Caki2 (cell line): Measurements from ENCODE around the gene FBXO47. TPM values are rescaled to one million over a fixed set of nuclear protein-coding genes. Genes with fewer than 3 reads are reported as not detected.
"Not testable (repeated sequence)": the region's sequence is repeated elsewhere in the genome, so short reads cannot be mapped to it uniquely, and the experiment has no call there.

Source experiments
- DNase-seq: peaks from one replicate; pipeline ENCODE4 v3.0.0-alpha.2; 2015; ENCODE audit warnings: low read depth
- in situ Hi-C: cut with HindIII; loops from 2 replicates; pipeline ENCODE4 v1.10.0; 2016; ENCODE audit warnings: low sequenced_read_pairs, low pct_unique_long_range_greater_than_20kb, mixed read lengths
- total RNA-seq: library from RNA; depleted of rRNA; stranded (reverse); fragments of >200 nt; shearing (Covaris generic); gene quantifications from 2 replicates; pipeline ENCODE4 v1.2.3, GENCODE V29; 2014; ENCODE audit warnings: low replicate concordance

FBXO47 gene
- total RNA-seq, 1 experiment from 2014 or later, result not detected

DNA sequence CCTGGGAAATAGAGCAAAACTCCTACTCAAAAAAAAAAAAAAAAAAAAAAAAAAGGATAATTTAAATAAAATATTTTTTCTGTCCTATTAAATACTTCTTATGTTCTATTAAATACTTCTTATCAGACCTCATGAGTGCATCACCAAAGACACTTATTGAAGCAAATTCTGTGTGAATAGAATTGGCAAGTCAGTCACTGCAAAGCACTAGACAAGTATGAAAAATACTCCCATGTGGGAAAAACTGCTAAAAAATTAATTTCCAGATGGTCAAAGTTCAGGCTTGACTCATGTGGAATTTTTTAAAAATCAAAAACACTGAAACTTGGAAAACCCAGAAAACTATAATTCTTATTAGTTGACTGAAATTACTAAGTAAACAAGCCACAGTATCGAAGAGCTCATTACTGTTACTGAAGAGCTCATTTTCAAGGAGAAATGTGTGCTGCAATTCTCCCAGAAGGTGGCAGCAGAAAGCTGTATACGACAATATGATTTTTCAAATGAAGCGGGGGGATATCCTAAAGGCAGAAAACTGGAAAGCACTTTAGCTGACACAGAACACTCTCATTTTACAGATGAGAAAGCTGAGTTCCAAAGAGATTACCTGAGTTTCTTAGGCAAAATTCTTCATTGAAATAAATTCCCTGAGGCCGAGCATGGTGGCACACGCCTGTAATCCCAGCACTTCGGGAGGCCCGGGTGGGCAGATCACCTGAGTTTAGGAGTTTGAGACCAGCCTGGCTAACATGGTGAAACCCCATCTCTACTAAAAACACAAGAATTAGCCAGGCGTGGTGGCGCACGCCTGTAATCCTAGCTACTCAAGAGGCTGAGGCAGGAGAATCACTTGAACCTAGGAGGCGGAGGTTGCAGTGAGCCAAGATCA is 15.9 kb upstream of the FBXO47 start:
- in situ Hi-C loops, result no loop called here
- DNase-seq, result peak; percentile 38

DNA sequence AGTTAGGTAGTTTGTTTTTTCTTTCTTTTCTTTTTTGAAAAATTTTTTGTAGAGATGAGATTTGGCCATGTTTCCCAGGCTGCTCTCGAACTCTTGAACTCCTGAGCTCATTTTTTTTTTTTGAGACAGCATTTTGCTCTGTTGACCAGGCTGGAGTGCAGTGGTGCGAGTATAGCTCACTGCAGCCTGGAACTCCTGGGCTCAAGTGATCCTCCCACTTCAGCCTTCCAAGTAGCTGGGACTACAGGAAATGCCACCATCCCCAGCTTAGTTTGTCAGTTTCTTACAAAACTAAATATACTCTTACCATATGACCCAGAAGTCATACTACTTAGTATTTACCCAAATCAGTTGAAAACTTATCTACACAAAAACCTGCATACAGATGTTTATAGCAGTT is 14.4 kb upstream of the FBXO47 start:
- in situ Hi-C loops, result no loop called here
- DNase-seq, result no peak

DNA sequence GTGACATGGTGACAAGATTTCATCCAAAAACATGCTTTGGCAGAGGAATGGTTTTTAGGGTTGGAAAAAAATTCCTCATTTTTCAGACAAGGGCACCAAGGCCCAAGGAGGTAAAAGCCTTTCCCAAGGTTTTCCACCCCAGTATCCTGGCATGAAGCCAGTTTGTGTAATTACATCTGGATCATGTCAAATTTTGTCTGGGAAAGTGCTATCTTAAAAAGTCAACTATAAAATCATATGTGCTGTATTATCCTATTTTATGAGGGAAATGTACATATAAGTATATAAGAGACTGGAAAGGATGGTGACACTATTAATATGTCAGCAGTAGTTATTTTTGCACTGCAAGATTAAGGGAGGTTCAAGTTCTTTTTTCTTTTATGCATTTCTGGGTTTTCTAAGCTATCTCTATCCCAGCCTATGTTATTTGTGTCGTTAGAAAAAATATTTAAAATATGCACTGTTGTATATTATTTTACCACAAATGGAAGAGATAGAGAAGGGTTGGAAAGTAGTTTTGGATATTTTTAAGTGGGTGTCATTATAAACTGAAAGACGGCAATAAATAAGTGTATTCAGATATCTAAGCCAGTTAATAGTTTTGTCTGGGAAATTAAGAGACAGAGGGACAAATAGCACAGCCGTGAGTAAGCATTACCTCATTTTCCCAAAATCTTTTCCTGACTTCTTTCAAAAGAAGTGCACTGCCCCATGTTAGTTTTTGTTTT is 13.5 kb upstream of the FBXO47 start:
- DNase-seq, result no peak
- in situ Hi-C loops, result no loop called here

DNA sequence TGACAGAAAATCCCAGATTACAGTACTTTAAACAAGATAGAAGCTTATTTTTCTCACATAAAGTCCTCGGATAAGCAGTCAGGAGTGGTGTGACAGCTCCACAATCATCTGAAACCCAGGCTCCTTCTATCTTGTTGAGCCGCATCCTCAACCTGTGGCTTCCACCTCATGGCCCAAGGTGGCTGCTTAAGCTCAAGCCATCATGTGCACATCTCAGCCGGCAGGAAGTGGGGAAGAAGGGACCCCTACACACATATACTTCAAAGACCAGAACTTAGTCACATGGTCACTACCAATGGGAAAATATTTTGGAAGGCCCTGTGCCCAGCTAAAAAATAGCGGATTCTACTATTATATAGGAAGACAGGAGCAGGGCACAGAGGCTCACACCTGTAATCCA is 11.0 kb upstream of the FBXO47 start:
- in situ Hi-C loops, result no loop called here
- no peak for DNase-seq

DNA sequence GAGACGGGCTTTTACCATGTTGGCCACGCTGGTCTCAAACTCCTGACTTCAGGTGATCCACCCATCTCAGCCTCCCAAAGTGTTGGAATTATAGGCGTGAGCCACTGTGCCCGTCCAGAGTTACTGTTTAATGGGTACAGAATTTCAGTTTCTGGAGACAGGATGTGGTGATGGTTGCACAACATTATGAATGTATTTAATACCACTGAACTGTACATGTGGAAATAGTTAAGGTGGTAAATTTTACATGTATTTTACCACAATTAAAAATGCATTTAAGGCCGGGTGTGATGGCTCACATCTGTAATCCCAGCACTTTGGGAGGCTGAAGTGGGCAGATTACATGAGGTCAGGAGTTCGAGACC is 9.0 kb upstream of the FBXO47 start:
- in situ Hi-C loops, DNase-seq: not testable (repeated sequence)

DNA sequence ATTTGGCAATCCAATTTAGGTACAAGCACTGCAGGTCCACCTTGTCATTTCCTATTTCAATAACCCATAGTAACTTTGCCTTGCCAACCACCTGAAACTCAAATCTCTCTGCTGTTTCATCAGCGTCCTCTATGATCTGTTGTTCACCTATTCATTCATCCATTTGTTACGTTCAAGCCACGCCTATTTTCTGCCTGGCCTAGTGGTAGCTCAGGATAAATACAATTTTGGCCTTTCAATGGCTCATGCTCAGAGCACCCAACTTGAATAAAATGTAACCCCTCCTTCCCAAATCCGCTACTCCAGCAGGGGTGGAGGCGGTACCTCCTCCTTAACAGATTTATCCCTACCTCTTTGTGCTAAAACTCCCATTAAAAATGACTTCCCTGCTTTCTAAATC is 3.6 kb upstream of the FBXO47 start:
- in situ Hi-C loops, result no loop called here
- no peak for DNase-seq

DNA sequence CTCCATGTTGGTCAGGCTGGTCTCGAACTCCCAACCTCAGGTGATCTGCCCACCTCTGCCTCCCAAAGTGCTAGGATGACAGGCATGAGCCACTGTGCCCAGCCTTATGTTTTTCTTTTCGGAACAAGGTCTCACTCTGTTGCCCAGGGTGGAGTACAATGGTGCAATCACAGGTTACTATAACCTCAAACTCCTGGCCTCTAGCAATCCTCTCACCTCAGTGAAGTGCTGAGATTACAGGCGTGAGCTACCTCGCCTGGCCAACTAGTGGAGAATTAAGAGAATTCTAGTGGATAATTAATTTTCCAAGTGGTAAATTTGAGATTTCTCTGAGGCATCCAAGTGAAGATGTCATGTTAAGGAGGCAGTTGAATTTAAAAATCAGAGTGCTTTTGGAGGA is 2.9 kb upstream of the FBXO47 start:
- DNase-seq, result peak; percentile 27
- in situ Hi-C loops, result no loop called here

DNA sequence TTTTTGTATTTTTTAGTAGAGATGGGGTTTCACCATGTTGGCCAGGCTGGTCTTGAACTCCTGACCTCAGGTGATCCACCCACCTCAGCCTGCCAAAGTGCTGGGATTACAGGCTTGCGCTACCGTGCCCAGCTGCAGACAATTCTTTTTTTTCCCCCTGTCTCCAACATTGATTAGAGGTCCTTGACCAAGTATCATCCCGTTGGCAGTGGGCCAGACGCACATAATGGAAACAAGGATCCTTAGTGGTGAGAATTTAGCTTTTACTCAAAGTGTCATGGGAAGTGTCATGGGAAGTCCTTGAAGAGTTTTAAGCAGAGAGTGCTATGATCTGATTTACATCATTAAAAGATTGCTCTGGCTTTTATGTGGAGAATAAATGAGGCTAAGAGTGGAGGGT is 2.1 kb upstream of the FBXO47 start:
- in situ Hi-C loops, result no loop called here
- no peak for DNase-seq

DNA sequence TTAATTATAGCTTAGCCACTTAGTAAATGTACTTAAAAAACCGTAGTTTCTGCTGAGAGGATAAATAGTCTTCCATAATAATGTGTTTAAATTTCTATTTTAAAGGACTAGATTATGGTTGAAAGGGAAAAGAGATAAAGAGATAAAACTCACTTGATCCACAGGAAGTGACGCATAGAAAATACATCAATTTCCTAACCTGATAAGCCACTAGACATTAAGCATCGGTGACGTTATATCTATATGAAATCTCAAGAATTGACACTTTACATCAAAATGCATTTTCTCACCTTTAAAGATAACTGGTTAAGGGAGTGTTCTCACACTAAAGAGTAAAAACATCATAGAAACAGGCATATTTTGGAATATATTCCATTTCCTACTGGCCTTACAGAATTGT is 5.8 kb downstream of the FBXO47 start:
- in situ Hi-C loops, result no loop called here

DNA sequence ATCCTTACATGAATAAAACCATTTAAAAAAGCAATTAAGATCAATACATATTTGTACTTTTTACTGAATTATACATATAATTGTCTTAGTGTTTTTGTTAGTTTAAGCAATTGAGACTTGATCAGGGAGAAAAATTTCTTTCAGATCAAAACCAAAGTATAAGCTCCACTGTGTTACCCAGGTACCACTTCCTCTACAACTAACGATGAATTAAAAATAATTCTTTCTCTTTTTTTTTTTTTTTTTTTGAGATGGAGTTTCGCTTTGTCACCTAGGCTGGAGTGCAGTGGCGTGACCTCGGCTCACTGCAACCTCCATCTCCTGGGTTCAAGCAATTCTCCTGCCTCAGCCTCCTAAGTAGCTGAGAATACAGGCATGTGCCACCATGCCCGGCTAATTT is 6.8 kb downstream of the FBXO47 start:
- in situ Hi-C loops, result no loop called here
- no peak for DNase-seq

More for the DNA sequence above, 5.8 kb downstream of the FBXO47 start:
- no peak for DNase-seq

DNA sequence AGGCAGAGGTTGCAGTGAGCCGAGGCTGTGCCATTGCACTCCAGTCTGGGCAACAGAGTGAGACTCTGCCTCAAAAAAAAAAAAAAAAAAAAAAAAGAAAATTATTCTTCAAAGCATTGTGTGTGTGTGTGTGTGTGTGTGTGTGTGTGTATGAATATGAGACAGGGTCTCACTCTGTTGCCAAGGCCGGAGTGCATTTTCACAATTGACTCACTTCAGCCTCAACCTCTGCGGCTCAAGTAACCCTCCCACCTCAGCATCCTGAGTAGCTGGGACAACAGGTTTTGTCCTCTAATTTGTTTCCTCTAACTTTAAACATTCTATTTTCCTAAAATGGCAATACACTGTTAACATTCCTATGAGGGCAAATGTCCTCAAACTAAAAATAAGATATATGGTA is 7.7 kb downstream of the FBXO47 start:
- in situ Hi-C loops, result no loop called here

DNA sequence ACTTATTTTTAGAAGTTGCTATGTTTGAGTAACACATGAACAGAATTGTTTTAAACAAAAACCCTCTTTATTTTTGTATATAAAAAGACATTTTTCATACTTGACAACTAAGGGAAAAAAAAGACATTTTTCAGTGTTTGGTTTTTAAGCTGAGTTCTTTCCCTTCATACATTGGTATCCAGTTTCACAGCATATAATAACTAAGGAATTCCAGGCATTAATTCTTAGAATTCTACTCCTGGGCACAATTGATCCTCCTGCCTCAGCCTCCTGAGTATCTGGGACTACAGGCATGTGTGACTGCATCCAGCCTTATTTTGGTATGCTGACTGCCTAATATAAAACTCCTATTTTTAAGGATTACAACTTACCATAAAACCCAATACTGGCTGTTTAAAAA is 8.4 kb downstream of the FBXO47 start:
- DNase-seq, result no peak
- in situ Hi-C loops, result no loop called here

More for the DNA sequence above, 7.7 kb downstream of the FBXO47 start:
- no peak for DNase-seq

DNA sequence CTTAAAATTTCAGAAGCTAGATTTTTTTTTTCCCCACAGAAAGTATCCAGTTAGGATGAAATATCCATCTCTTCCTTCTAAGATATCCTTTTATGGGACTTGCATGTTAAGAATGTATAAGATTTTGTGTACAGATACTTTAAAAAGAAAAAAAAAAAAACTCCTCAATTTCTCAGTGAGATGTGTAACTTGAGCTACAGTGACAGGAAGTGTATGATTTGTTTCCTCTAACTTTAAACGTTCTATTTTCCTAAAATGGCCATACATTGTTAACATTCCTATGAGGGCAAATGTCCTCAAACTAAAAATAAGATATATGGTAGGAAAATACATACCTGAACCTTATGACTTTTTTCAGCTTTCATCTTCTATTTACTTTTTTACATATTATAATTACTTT is 8.9 kb downstream of the FBXO47 start:
- no peak for DNase-seq
- in situ Hi-C loops, result no loop called here

DNA sequence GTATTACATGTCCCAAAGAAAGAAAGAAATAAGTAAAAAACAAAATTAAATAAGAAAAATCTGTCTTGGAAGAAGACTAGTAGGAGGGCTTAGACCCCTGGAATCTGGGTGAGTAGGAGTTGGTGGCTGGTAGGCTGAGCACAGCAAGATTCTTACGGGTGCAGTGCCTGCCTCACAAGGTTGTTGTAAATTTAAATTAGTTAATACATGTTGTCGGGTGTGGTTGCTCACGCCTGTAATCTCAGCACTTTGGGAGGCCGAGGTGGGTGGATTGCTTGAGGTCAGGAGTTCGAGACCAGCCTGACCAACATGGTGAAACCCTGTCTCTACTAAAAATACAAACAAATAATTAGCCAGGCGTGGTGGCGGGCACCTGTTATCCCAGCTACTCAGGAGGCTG is 13.4 kb downstream of the FBXO47 start:
- DNase-seq, in situ Hi-C loops: not testable (repeated sequence)

DNA sequence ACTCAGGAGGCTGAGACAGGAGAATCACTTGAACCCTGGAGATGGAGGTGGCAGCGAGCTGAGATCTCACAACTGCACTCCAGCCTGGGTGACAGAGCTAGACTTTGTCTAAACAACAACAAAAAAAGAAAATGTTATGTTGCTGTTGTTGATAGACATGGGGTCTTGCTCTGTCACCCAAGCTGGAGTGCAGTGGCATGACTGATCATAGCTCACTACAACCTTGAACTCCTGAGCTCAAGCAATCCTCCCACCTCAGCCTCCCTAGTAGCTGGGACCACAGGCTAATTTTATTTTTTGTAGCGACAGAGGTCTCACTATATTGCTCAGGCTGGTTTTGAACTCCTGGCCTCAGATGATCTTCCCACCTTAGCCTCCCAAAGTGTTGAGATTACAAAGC is 20.0 kb downstream of the FBXO47 start:
- DNase-seq, result no peak
- in situ Hi-C loops, result no loop called here

DNA sequence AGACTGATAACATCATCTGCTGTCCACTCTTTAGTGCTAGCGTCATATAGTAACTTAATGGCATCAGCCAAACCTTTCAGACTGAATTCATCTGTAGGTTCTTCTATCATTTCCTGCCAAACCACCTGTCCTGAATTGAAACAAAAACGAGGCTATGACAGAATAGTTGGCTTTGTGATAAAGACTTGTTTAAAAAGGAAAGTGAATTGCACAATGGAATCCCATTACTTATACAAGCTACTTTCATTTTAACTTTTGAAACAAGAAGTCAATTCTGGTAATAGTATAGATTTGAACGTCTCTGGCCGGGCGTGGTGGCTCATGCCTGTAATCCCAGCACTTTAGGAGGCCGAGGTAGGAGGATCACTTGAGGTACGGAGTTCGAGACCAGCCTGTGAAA is 23.6 kb downstream of the FBXO47 start:
- in situ Hi-C loops, result no loop called here
- no peak for DNase-seq

DNA sequence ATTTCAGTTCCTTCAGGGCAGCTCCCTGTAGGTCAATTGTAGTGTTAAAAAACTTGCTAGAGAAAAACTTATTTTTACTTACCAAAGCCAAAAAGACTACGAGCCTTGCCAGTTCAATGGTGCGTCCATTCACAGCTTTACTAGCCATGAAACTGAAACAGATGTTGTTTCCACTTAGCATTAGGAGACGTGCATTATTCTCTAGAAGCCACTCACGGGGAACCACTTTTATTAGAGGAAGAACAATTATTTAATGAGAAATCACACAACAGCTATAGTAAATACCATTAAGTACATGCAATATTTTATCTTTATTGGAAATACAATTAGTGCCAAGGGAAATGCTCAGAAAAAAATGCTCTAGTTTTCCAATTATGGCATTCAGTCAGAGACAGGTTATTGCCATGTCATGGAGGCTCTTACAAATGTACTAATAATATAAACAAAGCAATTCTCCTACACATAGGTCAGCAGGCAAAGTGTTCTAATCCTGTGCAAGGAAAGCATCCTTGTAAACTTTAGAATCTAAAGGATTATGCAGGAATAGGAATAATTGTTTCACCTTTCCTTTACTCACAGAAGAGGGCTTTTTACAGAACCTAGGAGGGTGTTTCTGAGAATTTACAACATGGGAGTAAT is 24.4 kb downstream of the FBXO47 start:
- in situ Hi-C loops, result no loop called here
- DNase-seq, result no peak

DNA sequence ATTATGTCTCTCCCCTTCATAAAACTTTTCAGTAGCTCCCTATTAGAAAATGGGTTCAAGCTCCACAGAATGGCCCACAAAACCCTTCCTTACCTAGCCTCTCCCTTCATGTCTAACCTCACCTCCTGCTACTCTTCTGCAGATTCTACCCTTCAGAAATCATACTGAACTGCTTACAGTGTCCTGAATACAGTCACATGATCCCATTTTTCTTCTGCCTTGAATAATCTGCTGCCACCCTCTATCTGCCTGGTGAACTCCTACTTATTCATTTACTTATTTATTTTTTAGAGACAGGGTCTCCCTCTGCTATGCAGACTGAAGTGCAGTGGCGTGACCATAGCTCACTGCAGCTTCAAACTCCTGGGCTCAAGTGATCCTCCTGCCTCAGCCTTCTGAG is 26.8 kb downstream of the FBXO47 start:
- in situ Hi-C loops, result no loop called here
- no peak for DNase-seq

DNA sequence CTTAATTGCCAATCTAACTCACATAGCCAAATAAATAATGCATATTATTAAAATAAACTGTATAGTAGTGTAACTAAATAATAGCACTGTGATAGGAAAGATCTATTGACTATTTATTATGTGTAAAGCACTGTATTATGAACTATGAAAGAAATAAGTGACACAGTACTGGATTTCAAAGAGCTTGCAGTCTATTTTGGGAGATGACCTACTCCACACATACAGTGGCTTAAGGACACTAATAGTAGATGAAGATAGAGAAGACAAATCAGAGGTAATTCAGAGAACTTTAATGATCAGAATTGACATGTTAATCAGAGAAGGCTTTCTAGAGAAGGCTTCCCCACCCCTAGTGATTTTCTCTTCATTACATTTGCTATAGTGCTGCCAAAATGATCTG is 27.2 kb downstream of the FBXO47 start:
- DNase-seq, result no peak
- in situ Hi-C loops, result no loop called here
